ENCODE results near the gene C16orf46.
A peak's percentile ranks its signal among the peaks of the same experiment; 100 is the strongest.

Gene C16orf46

DNA sequence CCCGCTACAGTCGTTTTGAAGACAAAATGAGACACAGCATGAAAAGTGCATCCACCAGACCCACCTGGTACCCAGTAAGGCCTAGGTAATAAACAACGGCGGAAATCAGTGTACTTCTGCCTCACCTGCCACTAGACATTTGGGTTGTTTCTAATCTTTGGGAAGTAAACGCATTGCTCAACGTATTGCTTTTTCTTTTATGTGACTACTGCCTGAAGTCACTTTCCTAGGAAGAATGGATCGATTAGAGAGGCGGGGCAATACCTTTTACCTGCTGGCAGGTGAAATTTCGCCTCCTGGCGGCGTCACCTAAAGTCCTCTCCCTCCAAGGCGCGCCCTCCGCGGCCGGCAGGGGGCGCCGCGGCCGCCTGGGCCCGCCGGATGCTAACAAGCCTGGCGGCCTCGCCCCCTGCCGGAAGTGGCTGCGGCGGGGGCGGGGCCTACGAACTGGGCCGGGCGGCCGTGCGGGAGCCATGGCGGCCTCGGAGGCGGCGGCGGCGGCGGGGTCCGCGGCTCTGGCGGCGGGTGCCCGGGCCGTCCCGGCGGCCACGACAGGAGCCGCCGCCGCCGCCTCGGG is 41.6 kb downstream of the C16orf46 start, which contains the start of gene ATMIN:
ATMIN (plus strand) TSS at position 445 of the 577 bp plus-strand sequence; CDS start at position 474, 29 bp downstream.
- Histone ChIP-seq H3K9me2 (replicated peaks; ENCODE audit: low read depth, low read length) (no peaks in the 10 kb centered on the region), H3K27me3 (ENCODE audit: insufficient read depth, low read length, poor library complexity, severe bottlenecking) (no peaks in the 10 kb centered on the region), H3K79me2 (ENCODE audit: insufficient read depth, low read length) (peaks cover 37% of the 10 kb centered on the region), H3K9ac (ENCODE audit: low read depth, low read length, poor library complexity, severe bottlenecking) (peak within 1 kb of the TSS; percentile 78), H3F3A (ENCODE audit: low read depth) (no peaks in the 10 kb centered on the region), H3K4me3 (ENCODE audit: low read length, poor library complexity, severe bottlenecking) (peak within 1 kb of the TSS; percentile 91), H3K4me1 (ENCODE audit: insufficient read depth, low read length, poor library complexity, severe bottlenecking) (peaks cover 35% of the 10 kb centered on the region), H3K4me2 (ENCODE audit: low read depth, low read length, poor library complexity, severe bottlenecking) (peak within 1 kb of the TSS; percentile 88), H3K36me3 (ENCODE audit: insufficient read depth, low read length) (peaks cover 3% of the 10 kb centered on the region; the same call in 1 of the 2 replicates), H3K9me3 (ENCODE audit: insufficient read depth, low read depth, low read length) (no peaks in the 10 kb centered on the region), H2AFZ (ENCODE audit: low read length) (peak within 1 kb of the TSS; percentile 74), H4K20me1 (ENCODE audit: insufficient read depth, low read length, poor library complexity, severe bottlenecking) (peaks cover 16% of the 10 kb centered on the region)
- TF ChIP-seq, protein P1, sequence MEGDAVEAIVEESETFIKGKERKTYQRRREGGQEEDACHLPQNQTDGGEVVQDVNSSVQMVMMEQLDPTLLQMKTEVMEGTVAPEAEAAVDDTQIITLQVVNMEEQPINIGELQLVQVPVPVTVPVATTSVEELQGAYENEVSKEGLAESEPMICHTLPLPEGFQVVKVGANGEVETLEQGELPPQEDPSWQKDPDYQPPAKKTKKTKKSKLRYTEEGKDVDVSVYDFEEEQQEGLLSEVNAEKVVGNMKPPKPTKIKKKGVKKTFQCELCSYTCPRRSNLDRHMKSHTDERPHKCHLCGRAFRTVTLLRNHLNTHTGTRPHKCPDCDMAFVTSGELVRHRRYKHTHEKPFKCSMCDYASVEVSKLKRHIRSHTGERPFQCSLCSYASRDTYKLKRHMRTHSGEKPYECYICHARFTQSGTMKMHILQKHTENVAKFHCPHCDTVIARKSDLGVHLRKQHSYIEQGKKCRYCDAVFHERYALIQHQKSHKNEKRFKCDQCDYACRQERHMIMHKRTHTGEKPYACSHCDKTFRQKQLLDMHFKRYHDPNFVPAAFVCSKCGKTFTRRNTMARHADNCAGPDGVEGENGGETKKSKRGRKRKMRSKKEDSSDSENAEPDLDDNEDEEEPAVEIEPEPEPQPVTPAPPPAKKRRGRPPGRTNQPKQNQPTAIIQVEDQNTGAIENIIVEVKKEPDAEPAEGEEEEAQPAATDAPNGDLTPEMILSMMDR (conservative IDR thresholded peaks at IDR 0.05; ENCODE audit: low read length), result peak; percentile 91
- no peak for TF ChIP-seq EZH2phosphoT487 (IDR thresholded peaks at IDR 0.05; ENCODE audit: borderline replicate concordance)

DNA sequence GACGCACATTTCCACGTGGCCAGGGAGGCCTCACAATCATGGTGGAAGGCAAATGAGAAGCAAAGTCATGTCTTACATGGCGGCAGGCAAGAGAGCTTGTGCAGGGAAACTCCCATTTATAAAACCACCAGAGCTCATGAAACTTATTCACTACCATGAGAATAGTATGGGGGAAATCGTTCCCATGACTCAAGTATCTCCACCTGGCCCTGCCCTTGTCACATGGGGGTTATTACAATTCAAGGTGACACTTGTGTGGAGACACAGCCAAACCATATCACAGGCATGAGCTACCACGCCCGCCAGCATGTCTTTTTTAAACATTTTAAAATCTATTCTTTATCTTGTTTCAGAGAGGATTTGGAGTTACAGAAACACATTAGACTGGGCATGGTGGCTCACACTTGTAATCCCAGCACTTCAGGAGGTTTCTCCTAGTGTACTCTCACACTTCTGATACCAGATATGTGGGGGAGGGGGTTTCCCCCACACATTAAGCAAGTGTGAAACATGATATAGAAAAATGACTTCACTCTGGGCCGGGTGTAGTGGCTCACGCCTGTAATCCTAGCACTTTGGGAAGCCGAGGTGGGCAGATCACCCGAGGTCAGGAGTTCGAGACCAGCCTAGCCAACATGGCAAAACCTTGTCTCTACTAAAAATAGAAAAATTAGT is 47.0 kb downstream of the C16orf46 start:
- H3K79me2 ChIP-seq (ENCODE audit: insufficient read depth, low read length), result no peaks in the 10 kb centered on the region
- H3K27me3 ChIP-seq (ENCODE audit: insufficient read depth, low read length, poor library complexity, severe bottlenecking), result no peaks in the 10 kb centered on the region
- H3K4me2 ChIP-seq (ENCODE audit: low read depth, low read length, poor library complexity, severe bottlenecking), result no peak overlapping the region
- no peaks in the 10 kb centered on the region for H4K20me1 ChIP-seq (ENCODE audit: insufficient read depth, low read length, poor library complexity, severe bottlenecking)
- H3K36me3 ChIP-seq (ENCODE audit: insufficient read depth, low read length), result peaks cover 43% of the 10 kb centered on the region
- no peak overlapping the region for H2AFZ ChIP-seq (ENCODE audit: low read length)
- no peaks in the 10 kb centered on the region for H3K9me2 ChIP-seq (replicated peaks; ENCODE audit: low read depth, low read length)
- H3K9ac ChIP-seq (ENCODE audit: low read depth, low read length, poor library complexity, severe bottlenecking), result no peak overlapping the region
- no peaks in the 10 kb centered on the region for H3K4me1 ChIP-seq (ENCODE audit: insufficient read depth, low read length, poor library complexity, severe bottlenecking)
- H3K4me3 ChIP-seq (ENCODE audit: low read length, poor library complexity, severe bottlenecking), result no peak overlapping the region
- no peak for TF ChIP-seq EZH2phosphoT487 (IDR thresholded peaks at IDR 0.05; ENCODE audit: borderline replicate concordance)
- TF ChIP-seq, protein P1 (conservative IDR thresholded peaks at IDR 0.05; ENCODE audit: low read length), result no peak
- H3K9me3 ChIP-seq (ENCODE audit: insufficient read depth, low read depth, low read length), result no peaks in the 10 kb centered on the region
- H3F3A ChIP-seq (ENCODE audit: low read depth), result no peaks in the 10 kb centered on the region

DNA sequence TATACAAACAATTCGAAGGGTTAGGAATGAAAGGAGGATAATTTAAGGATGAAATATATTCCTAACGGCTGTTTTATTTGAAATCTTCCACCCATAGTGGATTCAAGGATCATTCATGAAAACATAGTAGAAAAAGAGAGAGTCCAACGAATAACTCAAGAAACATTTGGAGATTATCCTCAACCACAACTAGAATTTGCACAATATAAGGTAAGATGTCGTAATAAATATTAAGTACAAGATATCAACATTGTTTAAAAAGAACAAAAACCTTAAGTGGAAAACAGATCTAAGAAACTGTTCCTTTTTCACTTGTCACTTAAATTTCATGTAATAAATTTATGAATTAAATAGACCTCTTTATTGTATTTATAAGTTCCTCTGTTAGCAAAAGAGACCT is 50.6 kb downstream of the C16orf46 start:
- H3K27me3 ChIP-seq (ENCODE audit: insufficient read depth, low read length, poor library complexity, severe bottlenecking), result no peaks in the 10 kb centered on the region
- no peak overlapping the region for H3K9ac ChIP-seq (ENCODE audit: low read depth, low read length, poor library complexity, severe bottlenecking)
- H3K9me3 ChIP-seq (ENCODE audit: insufficient read depth, low read depth, low read length), result no peaks in the 10 kb centered on the region
- H3K36me3 ChIP-seq (ENCODE audit: insufficient read depth, low read length), result peaks cover 72% of the 10 kb centered on the region
- H3K4me1 ChIP-seq (ENCODE audit: insufficient read depth, low read length, poor library complexity, severe bottlenecking), result no peaks in the 10 kb centered on the region
- no peaks in the 10 kb centered on the region for H3F3A ChIP-seq (ENCODE audit: low read depth)
- no peaks in the 10 kb centered on the region for H3K79me2 ChIP-seq (ENCODE audit: insufficient read depth, low read length)
- no peak overlapping the region for H2AFZ ChIP-seq (ENCODE audit: low read length)
- H3K4me2 ChIP-seq (ENCODE audit: low read depth, low read length, poor library complexity, severe bottlenecking), result no peak overlapping the region
- H3K4me3 ChIP-seq (ENCODE audit: low read length, poor library complexity, severe bottlenecking), result no peak overlapping the region
- H4K20me1 ChIP-seq (ENCODE audit: insufficient read depth, low read length, poor library complexity, severe bottlenecking), result no peaks in the 10 kb centered on the region
- no peaks in the 10 kb centered on the region for H3K9me2 ChIP-seq (replicated peaks; ENCODE audit: low read depth, low read length)
- TF ChIP-seq EZH2phosphoT487 (IDR thresholded peaks at IDR 0.05; ENCODE audit: borderline replicate concordance), result no peak
- TF ChIP-seq, protein P1 (conservative IDR thresholded peaks at IDR 0.05; ENCODE audit: low read length), result no peak
